Left renal cortex interstitium (tissue), 4 donors: ENCODE measurements around the gene GRIN1. TPM values are rescaled to one million over a fixed set of nuclear protein-coding genes. Genes with fewer than 3 reads are reported as not detected.

ENCODE experiments used
- DNase-seq, 4 donors: peaks; one replicate each; pipeline ENCODE4 v3.0.0-alpha.2; 2013; ENCODE audit warnings: low read depth in 4 of 4, low spot score in 2 of 4, missing footprints in 1 of 4
- polyA plus RNA-seq, 4 donors: library from polyadenylated mRNA; unstranded; fragments of 120-200 nt; gene quantifications; one replicate each; pipeline ENCODE4 v1.2.1, GENCODE V29; 2013; ENCODE audit not compliant: insufficient read length in 4 of 4

Gene GRIN1
- polyA plus RNA-seq, 4 donors, result 0.06 to 0.60 (median 0.20) TPM; not detected in 1

DNA sequence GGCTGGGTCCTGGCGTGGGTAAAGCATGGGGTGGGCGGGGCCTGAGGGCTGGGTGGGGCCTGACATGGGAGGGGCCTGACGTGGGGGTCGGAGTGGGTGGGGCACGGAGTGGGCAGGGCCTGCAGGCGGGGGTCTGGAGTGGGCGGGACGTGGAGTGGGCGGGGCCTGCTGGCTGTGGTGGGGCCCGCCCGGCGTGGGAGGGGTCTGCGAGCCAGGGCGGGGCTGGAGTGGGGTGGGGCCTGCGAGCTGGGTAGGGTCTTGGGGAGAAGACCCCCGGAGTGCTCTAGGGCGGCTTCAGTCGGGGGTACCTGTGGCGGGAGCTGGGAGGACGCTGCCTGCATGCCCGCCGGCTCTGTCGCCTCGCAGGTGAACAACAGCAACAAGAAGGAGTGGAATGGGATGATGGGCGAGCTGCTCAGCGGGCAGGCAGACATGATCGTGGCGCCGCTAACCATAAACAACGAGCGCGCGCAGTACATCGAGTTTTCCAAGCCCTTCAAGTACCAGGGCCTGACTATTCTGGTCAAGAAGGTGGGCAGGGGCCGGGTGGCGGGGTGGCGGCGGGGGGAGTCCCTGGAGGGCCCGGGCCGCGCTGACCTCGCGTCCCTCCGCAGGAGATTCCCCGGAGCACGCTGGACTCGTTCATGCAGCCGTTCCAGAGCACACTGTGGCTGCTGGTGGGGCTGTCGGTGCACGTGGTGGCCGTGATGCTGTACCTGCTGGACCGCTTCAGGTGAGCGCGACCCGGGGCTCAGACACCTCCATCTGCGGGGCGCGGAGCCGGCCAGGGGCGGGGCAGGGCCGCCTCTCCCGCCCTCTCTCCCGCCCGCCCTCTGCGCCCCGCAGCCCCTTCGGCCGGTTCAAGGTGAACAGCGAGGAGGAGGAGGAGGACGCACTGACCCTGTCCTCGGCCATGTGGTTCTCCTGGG, 22.9 kb downstream of the GRIN1 start:
- DNase-seq, result no peak

DNA sequence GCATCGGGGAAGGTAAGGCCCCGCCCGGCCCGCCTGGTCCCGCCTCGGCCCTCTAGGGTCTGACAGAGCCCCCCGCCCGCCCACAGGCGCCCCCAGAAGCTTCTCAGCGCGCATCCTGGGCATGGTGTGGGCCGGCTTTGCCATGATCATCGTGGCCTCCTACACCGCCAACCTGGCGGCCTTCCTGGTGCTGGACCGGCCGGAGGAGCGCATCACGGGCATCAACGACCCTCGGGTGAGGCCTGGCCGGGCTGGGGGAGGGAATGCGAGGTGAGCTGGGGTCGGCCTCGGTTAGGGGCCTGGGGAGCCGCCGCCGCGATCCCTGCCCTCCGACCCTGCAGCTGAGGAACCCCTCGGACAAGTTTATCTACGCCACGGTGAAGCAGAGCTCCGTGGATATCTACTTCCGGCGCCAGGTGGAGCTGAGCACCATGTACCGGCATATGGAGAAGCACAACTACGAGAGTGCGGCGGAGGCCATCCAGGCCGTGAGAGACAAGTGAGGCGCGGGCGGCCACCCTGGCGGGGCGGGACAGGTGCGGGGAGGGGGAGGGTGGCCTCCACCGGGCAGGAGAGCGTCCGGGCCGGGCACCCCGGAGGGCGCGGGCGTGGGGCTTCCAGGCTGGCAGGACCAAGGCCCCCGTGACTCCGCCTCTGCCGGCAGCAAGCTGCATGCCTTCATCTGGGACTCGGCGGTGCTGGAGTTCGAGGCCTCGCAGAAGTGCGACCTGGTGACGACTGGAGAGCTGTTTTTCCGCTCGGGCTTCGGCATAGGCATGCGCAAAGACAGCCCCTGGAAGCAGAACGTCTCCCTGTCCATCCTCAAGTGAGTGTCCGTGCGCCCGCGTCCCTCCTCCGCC, 23.8 kb downstream of the GRIN1 start:
- DNase-seq, result no peak

DNA sequence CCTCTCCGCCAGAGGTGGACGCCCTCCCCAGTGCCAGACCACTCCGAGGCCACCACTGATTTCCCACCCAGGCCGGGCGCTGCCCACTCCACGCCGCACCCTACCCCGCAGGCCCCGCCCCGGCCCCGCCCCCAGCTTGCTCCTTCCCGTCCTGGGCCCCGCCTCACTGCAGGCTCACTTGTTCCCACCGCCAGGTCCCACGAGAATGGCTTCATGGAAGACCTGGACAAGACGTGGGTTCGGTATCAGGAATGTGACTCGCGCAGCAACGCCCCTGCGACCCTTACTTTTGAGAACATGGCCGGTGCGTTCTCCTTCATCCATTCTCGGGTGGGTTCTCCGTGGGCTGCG, 24.4 kb downstream of the GRIN1 start:
- no peak for DNase-seq

DNA sequence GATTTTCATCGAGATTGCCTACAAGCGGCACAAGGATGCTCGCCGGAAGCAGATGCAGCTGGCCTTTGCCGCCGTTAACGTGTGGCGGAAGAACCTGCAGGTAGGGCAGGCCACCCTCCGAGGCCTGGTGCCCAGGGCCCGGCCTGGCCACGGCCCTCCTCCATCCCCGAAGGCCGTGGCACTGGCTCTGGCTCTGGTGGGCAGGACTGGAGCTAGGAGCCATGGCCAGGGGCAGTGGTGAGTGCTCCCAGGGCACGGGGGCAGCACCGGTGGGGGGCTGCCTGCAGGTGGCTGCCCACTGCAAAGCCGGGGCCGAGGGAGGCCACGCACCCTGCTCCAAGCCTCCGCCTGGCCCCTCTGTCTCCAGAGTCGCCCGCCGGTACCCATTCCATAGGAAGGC, 24.9 kb downstream of the GRIN1 start:
- DNase-seq, result no peak

DNA sequence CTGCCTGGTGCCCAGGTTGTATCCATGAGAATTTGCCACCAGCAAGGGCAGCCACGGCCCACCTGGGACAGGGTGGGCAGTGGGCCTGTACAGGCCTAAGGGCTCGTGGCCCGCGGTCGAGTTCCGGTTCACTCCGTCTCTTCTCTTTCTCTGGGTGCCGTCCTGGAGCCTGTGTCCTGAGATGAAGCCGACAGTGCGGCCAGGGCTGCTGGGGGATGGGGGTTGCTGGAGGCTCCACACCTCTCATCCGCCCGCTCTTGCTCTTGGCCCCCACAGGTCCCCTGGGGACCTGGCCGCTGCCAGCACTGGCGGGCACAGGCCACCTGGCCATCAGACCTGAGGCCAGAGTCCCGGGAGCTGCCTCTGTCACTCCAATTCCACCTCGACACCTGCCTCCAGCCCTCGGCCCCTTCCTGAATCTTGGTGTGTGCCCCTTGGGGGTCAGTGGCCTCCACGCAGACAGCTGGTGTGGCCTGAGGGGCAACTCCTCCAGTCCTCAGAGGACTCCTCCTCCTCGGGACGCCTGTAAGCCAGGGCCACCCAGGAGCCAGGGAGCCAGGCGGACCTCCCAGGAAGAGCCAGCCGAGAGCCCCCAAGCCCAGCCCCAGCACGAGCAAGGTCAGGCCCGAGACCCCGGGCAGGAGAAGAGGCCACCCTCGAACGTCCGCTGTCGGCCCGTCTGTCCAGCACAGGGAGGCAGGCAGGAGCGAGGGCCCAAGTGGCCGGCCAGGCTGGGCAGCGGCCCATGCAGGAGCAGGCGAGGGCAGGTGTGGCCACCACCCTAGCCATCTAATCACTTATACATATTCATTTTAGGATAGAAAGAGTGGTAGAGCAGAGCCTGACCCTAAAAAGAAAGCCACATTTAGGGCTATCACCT, 25.7 kb downstream of the GRIN1 start:
- DNase-seq, result no peak

DNA sequence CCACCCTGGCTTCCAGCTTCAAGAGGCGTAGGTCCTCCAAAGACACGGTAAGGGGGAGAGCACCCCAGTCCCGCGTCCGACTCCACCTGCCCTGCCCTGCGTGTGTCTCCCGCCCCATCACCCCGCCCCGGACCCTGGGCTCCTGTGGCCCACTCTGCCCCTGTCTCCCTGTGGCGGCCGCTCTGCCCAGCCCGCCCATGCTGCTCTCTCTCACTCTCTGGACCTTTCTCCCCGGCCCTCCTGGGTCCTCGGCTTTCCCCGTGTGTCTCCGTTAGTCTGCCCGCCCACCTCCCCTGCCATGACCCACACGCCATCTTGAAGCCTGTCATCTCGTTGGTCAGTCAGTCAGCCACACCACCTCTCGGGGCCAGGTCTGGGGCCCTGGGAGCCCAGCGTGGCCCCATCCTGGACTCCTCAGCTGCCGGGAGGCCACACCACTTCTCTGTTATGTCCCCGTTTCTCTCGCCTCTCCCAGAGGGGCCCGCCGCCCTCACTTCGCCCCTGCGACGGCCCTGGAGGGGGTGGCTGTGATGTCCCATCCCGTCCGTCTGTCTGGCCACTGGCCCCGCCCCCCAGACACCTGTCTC, 26.4 kb downstream of the GRIN1 start:
- DNase-seq, result no peak

DNA sequence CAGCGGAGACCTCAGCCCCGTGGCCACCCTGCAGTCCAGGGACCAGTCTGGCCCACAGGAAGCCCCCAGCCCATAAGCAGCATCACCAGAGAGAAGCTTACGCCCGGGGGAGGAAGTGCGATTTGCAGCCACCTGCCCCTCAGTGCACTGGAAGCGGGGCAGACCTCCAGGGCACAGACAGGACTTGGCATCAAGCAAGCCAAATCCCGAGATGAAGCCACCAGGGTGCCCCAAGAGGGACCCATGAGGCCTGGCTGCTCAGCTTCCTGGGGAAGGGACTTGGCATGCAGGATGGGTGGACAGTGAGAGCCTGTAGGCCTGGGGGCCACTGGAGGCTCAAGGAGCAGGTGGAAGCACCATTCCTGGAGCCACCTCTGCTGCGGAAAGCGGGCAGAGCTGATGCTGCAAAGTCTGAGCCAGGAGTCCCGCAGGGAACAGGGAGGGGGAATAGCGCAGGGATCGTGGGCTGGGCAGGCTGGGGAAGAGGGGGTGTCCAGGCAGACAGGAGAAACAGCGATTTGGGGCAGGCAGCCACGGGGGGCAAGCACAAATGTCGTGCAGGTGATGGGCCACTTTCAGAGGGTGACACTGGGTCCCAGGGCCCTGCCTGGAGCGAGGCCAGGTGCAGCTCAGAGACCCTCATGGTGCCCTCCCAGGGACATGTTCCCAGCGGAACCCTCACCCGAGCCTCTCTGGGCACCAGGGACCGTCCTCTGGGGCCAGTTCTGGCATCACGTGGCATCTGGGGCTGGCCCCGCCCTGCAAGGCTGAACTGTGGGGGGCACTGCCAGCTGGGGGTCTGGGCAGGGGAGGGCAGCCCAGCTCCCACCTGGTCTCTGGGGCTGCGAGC, 27.7 kb downstream of the GRIN1 start:
- DNase-seq, result no peak

DNA sequence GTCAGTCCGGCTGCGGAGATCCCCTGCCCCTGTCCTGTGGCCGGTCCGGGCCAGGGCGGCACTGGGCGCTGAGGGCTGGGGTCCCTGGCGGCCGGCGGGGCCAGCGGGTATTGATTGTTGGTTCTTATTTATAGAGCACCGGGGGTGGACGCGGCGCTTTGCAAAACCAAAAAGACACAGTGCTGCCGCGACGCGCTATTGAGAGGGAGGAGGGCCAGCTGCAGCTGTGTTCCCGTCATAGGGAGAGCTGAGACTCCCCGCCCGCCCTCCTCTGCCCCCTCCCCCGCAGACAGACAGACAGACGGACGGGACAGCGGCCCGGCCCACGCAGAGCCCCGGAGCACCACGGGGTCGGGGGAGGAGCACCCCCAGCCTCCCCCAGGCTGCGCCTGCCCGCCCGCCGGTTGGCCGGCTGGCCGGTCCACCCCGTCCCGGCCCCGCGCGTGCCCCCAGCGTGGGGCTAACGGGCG, 28.4 kb downstream of the GRIN1 start:
- no peak for DNase-seq

DNA sequence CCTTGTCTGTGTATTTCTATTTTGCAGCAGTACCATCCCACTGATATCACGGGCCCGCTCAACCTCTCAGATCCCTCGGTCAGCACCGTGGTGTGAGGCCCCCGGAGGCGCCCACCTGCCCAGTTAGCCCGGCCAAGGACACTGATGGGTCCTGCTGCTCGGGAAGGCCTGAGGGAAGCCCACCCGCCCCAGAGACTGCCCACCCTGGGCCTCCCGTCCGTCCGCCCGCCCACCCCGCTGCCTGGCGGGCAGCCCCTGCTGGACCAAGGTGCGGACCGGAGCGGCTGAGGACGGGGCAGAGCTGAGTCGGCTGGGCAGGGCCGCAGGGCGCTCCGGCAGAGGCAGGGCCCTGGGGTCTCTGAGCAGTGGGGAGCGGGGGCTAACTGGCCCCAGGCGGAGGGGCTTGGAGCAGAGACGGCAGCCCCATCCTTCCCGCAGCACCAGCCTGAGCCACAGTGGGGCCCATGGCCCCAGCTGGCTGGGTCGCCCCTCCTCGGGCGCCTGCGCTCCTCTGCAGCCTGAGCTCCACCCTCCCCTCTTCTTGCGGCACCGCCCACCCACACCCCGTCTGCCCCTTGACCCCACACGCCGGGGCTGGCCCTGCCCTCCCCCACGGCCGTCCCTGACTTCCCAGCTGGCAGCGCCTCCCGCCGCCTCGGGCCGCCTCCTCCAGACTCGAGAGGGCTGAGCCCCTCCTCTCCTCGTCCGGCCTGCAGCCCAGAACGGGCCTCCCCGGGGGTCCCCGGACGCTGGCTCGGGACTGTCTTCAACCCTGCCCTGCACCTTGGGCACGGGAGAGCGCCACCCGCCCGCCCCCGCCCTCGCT, 29.0 kb downstream of the GRIN1 start:
- DNase-seq, result no peak

DNA sequence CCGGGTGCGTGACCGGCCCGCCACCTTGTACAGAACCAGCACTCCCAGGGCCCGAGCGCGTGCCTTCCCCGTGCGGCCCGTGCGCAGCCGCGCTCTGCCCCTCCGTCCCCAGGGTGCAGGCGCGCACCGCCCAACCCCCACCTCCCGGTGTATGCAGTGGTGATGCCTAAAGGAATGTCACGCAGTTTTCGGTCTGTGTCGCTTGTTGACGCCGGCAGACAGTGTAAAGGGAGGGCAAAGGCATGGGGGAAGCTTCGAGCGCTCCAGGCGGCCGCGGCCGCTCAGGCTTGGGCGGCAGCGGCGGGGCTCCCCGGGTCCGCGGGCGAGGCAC, 29.6 kb downstream of the GRIN1 start:
- DNase-seq, result no peak

DNA sequence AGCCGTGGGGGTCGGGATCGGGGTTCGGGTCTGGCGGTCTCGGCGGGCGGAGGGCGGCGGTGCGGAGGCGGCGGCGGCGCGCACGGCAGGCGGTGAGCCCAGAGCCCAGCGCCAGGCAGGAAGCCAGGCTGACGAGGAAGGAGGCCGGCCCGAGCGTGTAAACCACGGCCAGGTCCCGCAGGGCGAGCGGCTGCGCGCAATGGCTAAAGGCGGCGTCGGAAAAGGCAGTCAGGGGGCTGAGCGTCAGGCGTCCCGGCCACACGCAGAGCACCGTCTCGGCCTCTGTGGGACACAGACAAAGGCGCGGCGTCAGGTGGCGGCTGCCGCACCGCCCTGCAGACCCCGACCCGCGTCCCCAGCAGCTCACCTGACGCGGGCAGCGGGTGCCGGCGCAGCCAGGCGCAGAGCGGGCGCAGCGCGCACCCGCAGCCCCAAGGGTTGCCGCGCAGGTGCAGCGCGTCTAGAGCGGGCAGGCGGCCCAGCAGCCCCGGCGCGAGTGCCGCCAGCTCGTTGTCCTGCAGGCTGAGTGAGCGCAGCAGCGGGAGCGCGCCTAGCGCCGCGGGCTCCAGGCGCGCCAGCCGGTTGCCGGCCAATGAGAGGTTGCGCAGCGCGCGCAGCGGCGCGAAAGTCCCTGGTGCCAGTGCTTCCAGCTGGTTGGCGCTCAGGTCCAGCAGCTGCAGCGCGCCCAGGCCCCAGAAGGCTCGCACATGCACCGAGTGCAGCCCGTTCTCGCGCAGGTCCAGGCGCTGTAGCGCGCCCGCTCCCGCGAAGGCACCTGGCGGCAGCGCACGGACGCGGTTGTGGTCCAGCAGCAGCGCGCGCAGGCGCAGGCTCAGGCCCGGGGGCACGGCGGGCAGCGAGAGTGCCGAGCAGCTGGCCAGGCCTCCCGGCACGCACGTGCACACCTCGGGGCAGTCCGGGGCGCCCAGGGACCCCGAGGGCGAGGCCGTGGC, 30.2 kb downstream of the GRIN1 start:
- peak in 1 of 4 donors; percentile 24 for DNase-seq

DNA sequence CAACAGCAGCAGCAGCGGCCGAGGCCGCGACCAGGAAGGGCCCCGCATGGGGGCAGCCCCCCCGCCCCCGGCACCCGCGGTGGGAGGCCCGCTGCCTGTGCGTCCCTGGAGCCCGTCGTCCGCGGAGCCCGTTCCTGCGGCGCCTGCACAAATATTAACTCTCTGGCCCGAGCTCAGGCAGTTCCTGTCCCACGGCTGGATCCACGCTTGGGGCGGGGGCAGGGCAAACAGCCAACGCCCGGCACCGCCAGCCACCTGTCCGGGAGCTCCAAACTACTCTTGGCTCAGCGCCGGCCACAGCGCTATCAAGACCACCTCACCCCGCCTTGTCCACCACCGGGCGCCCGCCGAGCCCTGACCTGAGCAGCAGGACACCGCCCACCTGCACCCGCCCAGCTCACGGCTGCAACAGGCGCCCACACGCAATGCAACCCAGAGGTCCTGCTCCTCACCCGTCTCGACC, 31.0 kb downstream of the GRIN1 start, which contains the start of gene LRRC26:
LRRC26 (minus strand) TSS at position 156 of the 463 bp plus-strand sequence; CDS start at position 48, 108 bp downstream.
- DNase-seq, result no peak

DNA sequence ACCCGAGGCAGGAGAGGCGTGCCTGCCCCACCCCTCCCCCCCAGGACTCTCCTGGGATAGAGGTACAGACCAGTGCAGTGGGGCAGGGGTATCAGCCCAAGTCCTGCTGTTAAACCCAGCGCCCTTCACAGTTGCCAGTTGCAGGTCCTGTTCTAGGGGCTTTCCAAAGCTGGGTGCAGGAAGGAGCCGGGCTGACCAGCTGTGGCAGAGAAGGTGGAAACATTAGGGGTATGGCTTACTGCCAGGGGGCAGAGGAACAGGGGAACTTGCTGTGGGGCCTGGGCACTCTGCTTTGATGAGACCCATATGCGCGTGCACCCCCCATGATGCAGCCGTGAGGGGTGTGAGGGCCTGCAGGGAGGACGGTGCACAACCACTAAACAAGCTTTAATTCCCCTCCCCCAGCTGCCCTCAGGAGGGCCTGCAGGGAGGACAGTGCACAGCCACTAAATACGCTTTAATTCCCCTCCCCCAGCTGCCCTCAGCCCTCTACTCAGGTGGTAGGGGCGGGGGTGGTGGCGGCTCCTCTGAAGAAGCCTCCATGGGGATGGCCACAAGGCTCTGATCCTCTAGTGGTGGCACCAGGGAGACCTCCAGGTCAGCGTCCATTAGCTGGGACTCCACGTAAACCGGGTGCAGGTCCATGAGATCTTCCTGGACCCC, 31.7 kb downstream of the GRIN1 start:
- no peak for DNase-seq

DNA sequence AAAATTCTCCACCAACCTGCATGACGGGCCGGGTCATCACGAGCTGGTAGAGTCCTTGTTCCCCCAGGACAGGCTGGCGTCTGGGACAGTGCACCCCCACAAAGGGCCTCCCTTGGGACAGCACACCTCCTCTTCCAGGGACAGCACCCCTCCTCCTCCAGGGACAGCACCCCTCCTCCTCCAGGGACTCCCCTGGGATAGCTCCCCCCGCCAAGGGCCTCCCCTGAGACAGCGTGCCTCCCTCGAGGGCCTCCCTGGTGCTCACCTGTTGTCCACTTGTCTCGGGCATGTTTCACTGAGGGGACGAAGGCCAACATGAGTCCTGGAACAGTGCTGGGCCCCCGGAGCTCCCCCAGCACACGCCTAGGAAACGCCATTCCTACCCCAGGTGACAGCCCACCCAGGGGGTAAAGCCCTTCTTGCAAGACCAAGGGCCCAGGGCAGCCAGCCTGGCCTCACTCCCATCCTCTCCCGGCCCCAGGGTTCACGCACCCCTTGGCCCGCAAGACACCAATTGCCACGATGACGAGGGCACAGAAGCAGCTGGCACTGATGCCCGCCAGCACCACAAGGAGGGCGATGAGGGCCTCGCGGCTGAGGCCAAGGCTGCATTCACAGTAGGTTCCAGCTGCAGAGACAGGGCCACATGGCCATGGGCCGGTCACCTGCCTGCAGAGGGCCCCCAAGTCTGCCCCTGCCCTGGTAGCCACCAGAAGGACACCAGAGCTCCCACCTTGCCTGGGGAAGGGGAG, 32.4 kb downstream of the GRIN1 start:
- DNase-seq, result no peak

DNA sequence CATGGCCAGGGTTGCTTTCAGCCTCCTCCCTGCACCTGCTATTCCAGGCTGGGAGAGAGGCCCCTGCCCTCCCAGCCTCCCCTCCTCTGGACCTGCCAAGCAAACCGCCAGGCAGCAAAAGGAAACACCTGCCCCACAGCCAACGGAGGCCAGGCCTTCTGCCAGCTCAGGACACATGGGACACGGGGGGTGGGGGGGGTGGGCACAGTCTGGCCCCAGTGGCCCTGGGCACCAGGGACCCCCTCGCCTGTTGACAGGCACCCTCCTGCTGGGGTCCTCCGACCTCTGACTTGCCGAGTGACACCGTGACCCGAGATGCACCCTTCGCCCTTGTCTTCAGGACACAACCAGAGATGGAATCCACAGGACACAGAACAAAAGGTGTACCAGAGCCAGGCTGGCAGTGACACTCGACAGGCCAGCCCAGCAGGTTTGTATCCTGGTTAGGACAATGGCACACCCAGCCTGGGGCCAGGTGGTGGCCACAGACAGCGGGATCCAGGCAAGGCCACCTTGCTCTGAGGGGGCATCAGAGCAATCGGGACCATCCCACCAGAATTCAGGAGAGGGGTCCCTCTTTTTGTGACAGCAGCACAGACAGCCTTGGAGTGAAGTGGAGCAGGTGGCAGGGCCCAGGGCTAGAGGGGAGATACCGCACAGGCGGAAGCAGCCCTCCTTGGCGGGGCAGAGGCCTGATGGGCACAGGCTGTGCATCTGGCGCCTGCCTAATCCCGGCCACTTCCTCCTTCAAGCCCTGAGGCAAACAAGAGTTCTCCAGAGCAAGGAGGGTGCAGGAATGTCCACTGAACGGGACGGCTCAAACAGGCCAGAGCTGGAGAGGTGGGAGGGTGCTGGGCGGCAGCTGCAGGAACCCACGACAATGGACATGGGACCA, 34.2 kb downstream of the GRIN1 start:
- no peak for DNase-seq
